ENCODE results near the gene NCOA3.
"Not testable (repeated sequence)": the region's sequence is repeated elsewhere in the genome, so short reads cannot be mapped to it uniquely, and the experiment has no call there.

Gene NCOA3

GRCh38 chr20:47501482-47502270 is at the start of gene NCOA3:
Gene NCOA3, plus strand, starts transcription at chr20:47501887. Its CDS starts 120,361 bp downstream, at chr20:47622248.
- peak; percentile 91 for DNase-seq

- DNase-seq, result no peak
Measured at GRCh38 chr20:47452736-47453161, 48.9 kb upstream of the NCOA3 start.

GRCh38 chr20:47453167-47453782 is 48.4 kb upstream of the NCOA3 start:
- no peak for DNase-seq

- DNase-seq, result no peak
Measured at GRCh38 chr20:47454298-47455132, 47.2 kb upstream of the NCOA3 start.

GRCh38 chr20:47455133-47456040 is 46.3 kb upstream of the NCOA3 start:
- no peak for DNase-seq

- DNase-seq, result no peak
Measured at GRCh38 chr20:47456041-47456537, 45.6 kb upstream of the NCOA3 start.

- DNase-seq, result no peak
Measured at GRCh38 chr20:47456952-47457724, 44.5 kb upstream of the NCOA3 start.

- DNase-seq, result not testable (repeated sequence)
Measured at GRCh38 chr20:47458280-47459050, 43.2 kb upstream of the NCOA3 start.

GRCh38 chr20:47459344-47460073 is 42.2 kb upstream of the NCOA3 start:
- DNase-seq, result no peak

- not testable (repeated sequence) for DNase-seq
Measured at GRCh38 chr20:47460761-47461112, 41.0 kb upstream of the NCOA3 start.

GRCh38 chr20:47461120-47461685 is 40.5 kb upstream of the NCOA3 start:
- DNase-seq, result no peak

- DNase-seq, result not testable (repeated sequence)
Measured at GRCh38 chr20:47461906-47462305, 39.8 kb upstream of the NCOA3 start.

- DNase-seq, result no peak
Measured at GRCh38 chr20:47464380-47465101, 37.1 kb upstream of the NCOA3 start.

- DNase-seq, result no peak
Measured at GRCh38 chr20:47465335-47466090, 36.2 kb upstream of the NCOA3 start.

- DNase-seq, result no peak
Measured at GRCh38 chr20:47466213-47466612, 35.5 kb upstream of the NCOA3 start.

GRCh38 chr20:47466704-47467459 is 34.8 kb upstream of the NCOA3 start:
- DNase-seq, result no peak
